ENCODE measurements around the gene INPP5E.

INPP5E gene

DNA sequence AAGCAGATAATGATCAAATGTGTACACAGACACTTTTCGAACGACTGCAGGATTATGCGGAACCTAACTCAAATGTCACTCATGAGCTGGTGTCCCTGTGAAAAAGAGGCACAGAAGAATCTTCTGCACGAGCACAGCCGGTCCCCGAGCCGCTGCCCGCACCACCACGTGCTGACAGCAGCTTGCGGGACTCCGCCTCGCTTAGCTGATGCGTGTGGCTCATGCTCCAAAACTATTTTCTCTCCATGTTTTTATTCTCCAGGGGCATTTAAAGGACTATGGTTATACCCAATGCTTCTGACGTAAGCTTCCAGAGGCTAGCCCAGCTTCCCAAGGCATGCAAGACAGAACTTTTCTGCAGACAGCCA is 33.7 kb upstream of the INPP5E start:
- no peak for DNase-seq (ENCODE audit: low read depth)

DNA sequence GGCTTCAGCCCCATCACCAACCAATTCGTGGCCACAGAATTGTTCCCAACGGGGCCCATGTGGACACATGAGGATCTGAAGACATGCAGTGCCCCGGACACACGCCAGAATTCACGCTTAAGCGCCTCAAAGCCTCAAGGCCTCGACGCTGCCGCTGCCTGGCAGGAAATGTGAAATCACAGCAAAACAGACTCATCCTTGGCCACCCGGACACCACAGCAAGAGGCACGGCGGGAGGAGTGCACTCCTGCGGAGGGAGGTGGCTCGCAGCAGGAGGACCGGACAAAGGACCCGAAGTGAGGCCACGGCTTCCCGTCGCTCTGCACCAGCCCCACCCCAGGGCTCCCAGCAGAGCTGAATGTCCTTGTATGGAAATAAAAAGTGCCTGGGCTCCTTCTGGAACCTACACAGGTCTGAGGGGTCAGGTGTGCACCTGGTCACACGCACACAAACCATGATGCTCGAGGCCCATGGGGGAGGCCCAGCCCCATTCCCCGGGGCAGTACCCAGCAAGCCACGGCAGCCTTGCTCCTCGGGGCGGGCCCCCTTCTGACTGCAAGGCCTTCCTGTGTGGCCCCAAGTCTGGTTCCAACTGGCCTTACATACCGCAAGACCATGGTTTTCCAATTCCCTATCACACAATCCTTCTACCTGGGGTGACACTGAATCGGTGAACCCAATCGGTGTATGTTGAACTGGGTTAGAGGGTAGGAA is 33.2 kb upstream of the INPP5E start:
- no peak for DNase-seq (ENCODE audit: low read depth)

DNA sequence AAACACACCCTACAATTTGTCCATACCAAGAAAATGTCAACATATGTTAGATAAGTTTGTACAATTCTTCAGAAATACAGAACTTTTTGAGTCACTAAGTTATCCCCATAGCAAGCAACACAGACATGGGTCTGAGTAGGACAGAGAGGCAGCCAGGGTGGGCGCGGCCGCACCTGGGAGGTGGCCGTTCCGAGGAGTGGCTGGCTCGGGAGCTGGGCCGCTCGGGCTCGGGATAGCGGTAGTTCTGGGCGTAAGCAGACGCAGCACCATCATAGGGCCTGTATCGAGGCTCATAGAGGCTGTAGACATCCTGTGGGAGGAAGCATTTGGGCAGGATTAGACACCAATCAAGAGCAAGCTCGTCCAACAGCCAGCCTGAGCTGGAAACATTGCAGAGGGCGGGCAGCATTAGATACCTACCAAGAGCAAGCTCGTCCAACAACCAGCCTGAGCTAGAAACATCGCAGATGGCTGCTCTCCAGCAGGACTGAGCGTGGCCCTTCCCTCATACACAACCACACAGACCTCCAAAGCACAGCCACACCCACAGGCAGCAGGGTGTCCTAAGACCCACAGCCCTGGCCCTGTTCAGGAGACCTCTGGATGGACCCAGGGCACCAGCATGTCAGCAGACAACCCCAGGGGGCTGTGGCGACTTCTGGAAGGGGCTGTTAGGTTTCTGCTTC is 32.3 kb upstream of the INPP5E start:
- DNase-seq (ENCODE audit: low read depth) = no peak

DNA sequence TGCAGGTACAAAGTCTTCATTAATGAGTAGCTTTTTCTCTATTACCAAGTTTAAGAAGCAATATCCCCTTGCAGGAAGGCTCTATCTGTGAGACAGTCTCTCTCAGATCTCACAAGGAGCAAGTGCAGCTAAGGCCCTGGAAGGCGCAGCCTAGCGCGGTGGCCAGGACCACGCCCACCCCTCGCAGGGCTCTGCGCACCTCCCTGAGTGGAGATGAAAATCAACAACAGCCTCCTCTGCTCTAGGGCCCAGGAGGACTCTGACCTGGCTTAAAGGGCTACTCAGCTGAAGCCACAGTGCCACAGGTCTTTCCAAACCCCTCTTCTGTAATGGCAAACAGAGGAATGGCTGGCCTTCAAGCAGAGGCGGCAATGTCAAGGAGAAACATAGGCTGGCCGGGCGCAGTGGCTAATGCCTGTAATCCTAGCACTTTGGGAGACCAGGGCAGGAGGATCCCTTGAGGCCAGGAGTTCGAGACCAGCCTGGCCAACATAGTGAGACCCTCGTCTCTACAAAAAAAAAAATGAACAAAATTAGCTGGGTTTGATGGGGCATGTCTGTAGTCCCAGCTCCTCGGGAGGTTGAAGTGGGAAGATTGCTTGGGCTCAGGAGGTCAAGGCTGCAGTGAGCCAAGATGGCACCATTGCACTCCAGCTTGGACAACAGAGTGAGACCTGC is 31.3 kb upstream of the INPP5E start:
- DNase-seq (ENCODE audit: low read depth) = no peak

DNA sequence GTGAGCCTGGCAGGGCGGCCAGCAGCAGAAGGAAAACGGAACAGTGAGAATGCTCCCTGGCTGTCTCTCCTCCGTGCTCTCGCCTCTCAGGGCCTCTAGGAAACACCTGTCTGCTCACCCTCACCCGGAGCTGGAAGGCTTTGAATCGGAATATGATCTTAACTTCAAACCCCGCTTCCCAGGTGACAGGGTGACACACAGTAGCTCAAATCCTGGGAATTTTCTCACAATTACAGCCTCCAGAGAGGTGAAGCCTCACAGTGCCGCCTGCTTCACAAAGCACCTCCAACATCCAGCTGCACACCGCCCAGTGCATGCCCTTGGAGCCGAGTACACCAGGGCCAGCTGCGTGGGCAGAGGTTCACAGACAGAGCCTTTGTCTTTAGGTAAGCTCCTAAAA is 30.7 kb upstream of the INPP5E start:
- DNase-seq (ENCODE audit: low read depth) = no peak

DNA sequence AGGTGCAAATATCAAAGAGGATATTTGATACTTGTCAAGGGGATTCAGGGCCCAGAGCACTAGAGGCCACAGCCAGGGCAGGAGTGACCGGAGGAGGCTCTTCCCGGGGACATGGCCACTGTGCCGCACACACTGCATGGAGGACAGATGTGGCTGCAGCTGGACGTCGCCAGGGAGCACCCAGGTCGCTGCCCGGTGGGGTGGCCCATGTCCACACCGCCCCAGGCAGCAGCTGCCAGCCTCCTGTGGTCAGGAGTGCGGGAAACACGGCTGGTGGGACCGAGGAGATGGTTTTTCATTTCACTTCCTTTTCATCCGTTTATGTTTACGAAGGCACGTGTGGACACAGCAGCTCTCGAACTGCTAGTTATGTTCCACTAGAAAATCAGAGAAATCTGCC is 28.1 kb upstream of the INPP5E start:
- DNase-seq (ENCODE audit: low read depth) = no peak

DNA sequence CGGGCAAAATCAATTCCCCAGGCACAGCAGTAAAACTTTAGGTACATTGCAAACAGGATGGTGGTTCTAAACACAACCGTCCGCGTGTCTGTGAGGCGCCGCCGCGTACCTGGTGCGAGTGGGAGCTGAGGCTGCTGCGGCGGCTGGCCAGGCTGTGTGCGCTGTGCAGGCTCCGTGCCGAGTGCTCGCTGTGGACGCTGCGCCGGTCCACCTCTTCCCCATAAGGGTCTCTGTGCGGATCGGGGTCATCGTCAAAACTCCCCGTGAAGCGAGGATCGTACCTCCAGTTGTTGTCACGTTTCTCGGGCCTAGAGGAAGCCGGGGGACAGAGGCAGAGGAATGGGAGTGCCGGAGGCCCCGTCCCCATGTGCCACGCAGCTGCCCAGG is 26.5 kb upstream of the INPP5E start:
- DNase-seq (ENCODE audit: low read depth) = no peak

DNA sequence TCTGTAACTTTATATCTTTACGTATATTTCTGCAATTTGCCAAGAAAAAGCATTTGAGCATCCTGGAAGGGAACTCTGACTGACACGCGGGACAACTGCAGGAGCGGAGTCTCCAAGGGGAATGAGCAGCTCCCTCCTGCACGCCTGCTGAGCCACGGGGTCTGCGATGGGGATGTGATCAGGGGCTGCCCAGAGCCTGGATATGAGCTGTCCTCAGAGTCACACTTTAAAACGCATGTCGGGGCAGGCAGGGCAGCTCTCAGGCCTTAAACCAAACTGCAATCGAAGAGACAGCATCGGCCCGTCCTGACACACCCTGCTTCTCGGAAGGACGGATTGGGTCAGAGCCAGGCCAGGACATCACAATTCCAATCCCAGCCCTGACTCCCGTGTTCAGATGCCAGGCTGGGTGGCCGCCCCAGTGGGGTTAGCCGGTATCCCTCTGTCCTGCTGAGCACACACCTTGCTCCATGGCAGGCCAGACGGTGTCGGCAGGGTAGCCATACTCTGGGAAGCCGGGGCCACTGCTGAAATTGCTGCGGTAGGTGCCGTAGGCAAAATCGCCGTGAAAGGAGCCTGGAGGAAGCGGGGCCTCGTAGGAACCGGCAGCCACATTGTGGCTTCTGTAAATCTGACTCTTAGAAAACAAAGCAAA is 26.0 kb upstream of the INPP5E start:
- no peak for DNase-seq (ENCODE audit: low read depth)

DNA sequence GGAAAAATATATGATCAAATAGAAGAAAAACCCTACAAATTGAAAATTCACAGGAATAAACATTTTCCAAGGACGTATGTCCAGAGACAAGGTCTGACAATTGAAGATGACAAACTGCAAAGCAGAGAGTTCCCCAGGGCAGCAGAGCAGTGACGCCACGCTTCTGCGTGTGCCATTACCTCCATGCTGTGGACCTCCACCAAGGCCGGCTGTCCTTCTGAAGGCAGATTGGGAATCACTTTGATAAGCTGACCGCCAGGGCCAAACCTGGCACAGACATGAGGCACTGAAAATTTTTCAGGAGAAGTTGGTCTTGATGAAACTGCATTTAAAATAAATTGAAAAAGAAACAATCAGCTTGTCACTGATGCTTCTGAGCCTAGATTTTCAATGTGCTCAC is 24.6 kb upstream of the INPP5E start:
- DNase-seq (ENCODE audit: low read depth) = no peak

DNA sequence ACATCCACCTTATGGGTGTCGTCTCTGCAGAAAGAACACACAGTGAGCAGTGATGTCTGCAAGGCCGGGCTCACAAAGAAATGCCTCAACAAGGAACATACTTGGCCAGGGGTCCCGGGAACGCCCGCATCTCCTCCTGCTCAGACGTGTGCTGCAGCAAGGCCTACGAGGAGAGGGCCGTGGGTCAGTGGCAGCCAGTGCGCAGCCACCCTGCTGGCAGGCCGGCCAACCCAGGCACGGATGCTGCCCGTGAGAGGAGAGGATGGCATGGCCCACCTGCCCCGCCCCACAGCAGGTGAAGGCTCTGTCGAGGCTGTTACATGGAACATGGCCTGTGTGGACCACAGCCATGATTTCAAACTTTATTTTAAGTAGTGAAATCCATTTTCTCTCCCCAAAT is 23.9 kb upstream of the INPP5E start:
- DNase-seq (ENCODE audit: low read depth) = no peak

DNA sequence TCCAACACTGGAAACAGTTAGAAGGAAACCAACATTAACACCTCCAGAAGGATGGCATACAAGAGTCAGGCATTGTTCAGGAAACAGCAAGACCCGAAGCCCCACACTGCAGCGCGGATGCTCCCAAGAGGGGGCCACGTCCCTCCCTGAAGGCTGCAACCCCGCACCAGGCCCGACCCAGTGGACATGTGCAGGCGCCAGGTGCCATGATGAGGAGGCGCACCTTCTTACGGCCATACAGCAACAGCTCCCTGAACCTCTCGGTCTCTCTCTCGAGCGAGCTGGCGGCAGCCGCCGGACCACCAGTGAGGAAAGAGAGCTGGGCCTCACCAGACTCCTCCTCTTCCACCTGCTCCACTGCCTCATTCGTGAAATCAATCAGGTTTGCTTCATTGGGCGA is 23.0 kb upstream of the INPP5E start:
- DNase-seq (ENCODE audit: low read depth) = no peak

DNA sequence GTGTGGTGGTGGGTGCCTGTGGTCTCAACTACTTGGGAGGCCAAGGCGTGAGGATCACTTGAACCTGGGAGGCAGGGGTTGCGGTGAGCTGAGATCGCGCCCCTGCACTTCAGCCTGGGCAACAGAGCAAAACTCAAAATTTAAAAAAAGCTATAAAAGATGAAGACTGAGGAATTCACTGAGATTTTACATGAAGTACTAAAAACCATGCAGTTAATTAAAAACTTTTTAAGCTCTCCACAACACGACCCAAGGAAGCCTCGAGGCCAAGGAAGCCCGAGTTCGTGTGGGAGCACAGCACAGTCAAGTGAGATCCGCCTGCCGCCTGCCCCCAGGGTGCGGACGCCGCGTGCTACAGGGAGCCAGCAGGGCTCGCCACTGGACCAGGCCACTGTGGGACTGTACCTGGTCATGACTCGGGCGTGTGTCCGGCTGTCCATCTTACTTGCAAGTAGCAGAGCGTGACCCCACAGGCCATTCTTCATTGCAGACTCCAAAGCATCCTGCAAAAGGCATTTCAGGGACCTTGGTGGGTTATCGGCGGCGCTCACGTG is 21.2 kb upstream of the INPP5E start:
- no peak for DNase-seq (ENCODE audit: low read depth)

DNA sequence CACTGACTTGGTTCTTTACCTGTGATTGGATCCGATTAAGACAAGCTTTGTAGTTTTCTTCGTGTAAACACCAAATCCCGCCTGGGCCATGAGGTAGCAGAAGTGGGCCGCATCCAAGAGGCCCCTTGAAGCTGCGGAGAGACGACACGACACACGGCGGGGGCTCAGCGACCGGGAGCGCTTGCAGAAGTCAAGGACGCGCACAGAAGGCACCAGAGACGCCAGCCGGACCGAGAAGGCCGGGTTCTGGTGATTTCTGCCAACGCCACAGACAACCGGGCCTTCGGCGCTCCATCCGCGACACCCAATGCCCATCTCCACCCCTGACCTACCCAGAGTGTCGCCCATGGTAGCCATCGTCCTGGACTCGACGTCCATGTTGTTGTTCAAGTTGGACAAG is 19.8 kb upstream of the INPP5E start:
- DNase-seq (ENCODE audit: low read depth) = no peak

DNA sequence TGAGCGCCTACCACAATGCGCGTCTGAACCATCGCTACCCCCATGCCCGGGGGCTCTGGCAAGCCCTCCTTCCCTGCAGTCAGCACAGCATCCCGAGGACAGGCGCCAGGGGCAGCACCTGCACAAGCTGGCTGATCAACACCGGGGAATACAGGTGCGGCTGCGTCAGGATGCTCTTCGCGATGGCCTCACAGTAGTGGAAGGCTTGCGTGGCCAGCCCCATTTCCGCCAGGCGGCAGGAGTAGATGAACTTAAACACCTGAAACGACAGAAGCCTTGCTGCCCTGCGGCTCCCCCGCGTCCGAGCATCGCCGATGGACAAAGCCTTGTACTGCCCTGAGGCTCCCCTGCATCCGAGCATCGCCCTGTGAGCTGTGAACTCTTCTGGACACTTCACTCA is 17.7 kb upstream of the INPP5E start:
- DNase-seq (ENCODE audit: low read depth) = no peak

DNA sequence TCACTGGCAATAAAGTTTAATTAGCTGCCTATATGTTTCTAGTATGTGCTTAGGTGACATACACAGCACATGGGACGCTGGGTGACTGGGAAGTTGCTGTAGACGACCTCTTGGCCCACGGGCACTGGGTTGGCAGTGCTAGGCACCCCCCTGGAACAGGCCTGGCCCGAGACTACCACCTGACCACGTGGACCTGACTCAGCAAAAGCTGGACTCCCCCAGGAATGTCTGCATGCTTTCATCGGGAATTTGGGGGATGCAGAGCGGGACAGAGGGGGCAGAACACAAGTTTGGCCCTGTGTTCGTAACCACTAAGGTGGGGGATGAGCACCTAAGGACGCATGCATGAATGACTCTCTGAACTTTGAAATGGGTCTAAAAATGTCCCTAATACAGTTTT is 16.6 kb upstream of the INPP5E start:
- no peak for DNase-seq (ENCODE audit: low read depth)

DNA sequence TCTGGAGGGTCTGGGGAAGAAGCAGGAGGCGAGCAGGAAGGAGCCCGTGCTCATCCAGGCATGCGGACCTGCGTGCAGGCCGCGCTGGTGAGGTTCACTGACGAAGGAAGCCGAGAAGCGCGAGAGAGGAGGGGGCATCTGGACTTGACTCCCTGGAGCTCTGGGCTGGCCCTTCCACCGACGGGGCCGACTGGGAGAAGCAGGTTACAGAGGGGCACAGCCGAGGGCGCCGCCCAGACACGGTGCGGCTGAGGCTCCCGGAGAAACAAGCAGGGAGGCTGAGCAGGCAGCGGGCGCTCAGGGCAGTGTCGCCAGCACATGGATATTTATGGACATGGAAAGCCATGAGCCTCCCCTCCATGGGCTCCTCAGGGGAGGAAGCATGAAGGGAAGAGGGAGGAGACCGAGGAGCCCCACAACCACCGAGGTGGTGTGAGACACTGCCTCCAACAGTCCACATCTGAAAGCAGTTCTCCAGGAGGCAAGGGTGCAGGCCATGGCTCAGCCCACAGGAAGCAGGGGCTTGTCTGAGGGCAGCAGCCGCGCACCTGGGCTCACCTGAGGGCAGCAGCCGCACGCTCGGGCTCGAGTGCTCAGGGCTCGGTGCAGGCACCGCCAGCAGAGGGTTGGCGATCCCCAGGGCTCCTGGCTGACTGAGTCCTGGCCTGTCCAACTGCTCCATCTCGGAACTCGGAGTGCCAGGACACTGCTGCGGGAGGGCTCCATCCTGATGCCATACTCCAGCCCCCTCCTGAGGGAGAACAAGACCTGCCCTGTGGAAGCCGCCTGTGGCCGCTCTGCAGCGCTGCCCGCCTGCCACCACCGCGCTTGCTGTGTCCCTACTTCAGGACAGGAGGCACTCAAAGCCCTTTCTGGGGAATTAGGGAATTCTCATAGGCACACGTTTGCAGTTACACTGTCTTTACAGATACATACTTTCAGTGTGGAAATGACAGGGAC is 15.7 kb upstream of the INPP5E start:
- DNase-seq (ENCODE audit: low read depth) = no peak

DNA sequence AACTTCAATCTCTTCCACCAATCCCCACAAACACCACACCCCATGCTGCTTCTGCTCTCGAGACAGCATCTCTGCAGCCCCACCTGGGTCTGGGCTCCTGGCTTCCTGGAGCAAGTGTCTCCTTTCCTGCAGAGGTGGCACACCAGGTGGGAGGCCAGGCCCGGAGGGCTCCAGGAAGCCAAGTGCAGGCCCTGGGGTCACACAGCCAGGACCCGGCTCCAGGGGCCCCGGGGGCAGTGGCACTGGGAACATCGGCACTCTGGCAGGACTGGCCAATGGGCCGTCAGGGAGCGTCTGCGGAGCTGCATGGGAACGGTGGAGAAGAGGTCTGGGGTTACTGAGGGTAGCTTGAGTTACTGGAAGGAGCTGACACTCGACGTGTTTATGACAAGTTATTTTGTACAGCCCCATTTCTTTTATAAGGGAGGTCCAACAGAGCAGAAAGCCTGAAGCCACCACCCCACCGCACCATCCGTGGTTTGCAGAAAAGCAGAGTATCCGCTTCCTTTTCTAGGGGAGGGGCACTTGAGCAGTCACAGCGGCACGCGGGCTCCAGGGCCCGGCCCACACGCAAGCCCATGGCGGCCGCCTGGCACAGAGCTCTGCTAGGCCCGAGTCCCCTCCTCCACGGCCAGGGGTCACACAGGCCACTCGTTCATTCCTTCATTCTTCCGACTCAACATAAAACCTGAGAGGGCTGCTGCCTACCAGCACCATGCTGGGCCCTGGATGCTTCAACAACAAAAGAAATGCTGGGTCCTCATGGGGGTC is 14.6 kb upstream of the INPP5E start:
- DNase-seq (ENCODE audit: low read depth) = no peak

DNA sequence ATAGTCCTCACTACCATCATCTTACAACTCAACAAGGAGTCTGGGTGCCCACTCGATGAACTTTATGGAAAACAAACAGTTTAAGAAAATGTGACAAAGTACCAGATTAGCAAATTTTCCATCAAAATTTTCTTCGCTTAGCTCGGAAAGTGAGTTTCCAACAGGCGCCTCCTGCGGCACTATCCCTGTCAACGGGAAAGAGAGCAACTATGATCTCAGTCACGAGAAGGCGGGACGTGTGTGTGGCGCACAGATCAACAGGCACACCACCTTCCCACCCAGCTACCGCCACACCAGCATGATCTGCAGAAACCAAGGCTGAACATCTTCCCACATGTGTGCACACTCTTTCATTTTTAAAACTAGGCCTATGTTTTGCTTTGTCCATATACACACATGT is 13.7 kb upstream of the INPP5E start:
- DNase-seq (ENCODE audit: low read depth) = no peak

DNA sequence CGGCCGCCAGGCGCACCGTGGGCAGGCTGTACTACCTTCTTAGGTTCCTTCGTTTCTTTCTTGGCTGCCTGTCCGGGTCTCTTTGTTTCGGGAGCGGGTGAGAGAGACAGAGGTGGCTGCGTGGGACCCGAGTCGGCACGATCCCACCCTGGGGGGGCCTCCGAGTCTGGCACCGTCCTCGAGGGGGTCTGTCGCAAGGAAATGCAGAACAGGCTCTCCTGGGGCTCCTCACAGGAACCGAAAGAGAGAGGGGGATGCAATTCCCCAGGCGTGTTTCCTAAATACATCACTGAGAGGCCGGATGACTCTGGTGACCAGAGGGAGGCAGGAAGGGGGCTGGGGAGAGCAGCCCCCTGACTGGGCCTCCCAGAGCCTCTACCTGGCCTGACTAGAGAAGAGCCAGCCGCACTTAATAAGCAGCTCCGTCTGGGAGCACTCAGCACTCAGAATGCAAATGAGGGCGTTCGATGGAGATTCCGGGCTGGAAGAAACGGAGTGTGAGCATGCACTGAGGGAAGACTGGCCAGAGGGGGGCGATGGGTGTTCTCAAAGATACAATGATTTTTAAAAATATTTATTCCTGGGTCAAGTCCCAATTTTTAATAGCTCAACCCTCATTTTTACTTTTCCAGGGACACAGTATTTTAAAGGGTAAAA is 11.7 kb upstream of the INPP5E start:
- no peak for DNase-seq (ENCODE audit: low read depth)

DNA sequence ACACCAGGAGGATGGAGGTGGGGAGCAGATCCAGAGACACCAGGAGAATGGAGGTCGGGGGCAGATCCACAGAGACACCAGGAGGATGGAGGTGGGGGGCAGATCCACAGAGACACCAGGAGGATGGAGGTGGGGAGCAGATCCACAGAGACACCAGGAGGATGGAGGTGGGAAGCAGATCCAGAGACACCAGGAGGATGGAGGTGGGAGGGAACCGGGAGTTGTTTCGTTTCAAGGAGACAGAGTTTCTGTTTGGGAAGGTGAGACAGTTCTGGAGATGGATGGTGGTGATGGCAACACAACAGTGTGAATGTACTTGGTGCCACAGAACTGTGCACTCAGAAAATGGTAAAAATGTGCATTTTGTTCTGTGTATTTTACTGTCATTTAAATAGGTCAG is 9.0 kb upstream of the INPP5E start:
- DNase-seq (ENCODE audit: low read depth) = no peak

Data from stimulated activated CD8-positive, alpha-beta memory T cell treated with anti-CD3 and anti-CD28 coated beads, Interleukin-15, amount 100 ng/mL, for 24 hours (primary cell).